HG02870 (cell line): ENCODE results near the gene TRIM7.
"Not testable (repeated sequence)": the region's sequence is repeated elsewhere in the genome, so short reads cannot be mapped to it uniquely, and the experiment has no call there.

ENCODE experiments used
- ATAC-seq: cut with Tn5 transposase; IDR thresholded peaks from one replicate; pipeline ENCODE4 v1.9.1; 2021; ENCODE audit warnings: mild to moderate bottlenecking, moderate library complexity; ENCODE audit not compliant: unreplicated experiment

The TRIM7 gene

GRCh38 chr5:181214249-181214648 is 9.3 kb upstream of the TRIM7 start:
- not testable (repeated sequence) for ATAC-seq

DNA sequence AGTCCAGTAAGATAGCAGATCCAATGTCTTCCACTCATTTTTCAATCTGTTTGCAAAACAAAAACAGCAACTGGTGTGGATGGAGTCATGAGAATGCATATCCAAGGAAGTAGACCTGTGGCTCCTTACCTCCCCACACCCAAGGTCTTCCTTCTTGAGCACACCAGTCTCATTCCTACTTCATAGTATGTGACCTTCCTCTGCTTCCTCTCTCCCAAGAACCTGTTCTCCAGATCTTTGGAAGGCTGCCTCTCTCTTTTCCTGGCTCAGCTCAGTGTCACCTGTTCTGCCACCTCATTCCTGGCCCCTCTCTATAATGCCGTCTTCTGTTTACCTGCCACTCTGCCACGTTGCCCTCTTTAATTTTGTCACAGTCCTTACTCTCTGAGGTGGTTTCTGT is 7.9 kb upstream of the TRIM7 start:
- no peak for ATAC-seq

DNA sequence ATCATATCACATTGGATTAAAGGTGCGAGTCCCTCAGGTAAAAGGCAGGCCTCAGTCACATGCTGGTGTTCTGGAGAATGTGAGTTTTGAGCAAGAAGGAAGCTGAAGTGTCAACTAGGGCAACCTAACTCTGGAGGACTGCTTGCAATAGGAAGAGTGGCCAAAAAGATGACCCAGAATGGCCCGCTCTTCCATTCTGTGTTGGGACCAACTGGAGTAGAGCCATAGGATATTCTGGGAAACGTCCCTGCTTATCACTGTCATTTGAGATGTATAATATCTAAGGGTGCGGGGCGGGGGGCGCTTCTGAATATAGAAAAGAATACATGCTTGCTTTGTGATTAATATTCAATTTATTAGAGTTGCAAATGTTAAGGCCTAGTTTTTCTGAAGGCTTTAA is 7.1 kb upstream of the TRIM7 start:
- ATAC-seq: no peak

DNA sequence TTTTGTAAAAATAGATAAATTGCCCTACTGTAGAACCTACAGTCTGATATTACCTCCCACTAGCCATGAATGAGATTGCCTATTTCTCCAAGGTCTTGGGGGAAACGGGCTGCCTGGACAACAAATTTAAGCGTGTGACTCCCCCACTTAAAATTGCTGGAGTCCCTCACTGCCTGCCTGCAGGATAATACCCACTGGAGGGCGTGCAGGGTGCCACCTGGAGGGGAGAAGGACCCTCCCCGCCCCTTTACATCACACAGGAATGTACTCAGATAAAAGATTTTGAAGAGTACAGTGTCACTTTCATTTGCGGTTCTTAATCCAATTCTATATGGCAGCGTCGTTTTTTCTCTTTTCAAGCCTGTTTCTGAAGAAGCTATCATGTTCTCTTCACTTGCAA is 6.2 kb upstream of the TRIM7 start:
- no peak for ATAC-seq

- not testable (repeated sequence) for ATAC-seq
Observed at GRCh38 chr5:181210698-181211097, 5.7 kb upstream of the TRIM7 start.

DNA sequence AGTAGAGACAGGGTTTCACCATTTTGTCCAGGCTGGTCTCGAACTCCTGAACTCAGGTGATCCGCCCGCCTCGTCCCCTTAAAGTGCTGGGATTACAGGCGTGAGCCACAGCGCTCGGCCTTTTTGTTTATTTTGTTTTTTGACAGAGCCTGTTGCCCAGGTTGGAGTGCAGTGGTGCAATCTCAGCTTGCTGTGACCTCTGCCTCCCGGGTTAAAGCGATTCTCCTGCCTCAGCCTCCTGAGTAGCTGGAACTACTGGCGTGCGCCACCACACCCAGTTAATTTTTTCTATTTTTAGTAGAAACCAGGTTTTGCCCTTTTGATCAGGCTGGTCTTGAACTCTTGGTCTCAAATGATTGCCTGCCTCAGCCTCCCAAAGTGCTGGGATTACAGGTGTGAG is 5.2 kb upstream of the TRIM7 start:
- ATAC-seq: not testable (repeated sequence)

- not testable (repeated sequence) for ATAC-seq
Observed at GRCh38 chr5:181209006-181209405, 4.0 kb upstream of the TRIM7 start.

GRCh38 chr5:181207960-181208253 is 2.9 kb upstream of the TRIM7 start:
- ATAC-seq: no peak

DNA sequence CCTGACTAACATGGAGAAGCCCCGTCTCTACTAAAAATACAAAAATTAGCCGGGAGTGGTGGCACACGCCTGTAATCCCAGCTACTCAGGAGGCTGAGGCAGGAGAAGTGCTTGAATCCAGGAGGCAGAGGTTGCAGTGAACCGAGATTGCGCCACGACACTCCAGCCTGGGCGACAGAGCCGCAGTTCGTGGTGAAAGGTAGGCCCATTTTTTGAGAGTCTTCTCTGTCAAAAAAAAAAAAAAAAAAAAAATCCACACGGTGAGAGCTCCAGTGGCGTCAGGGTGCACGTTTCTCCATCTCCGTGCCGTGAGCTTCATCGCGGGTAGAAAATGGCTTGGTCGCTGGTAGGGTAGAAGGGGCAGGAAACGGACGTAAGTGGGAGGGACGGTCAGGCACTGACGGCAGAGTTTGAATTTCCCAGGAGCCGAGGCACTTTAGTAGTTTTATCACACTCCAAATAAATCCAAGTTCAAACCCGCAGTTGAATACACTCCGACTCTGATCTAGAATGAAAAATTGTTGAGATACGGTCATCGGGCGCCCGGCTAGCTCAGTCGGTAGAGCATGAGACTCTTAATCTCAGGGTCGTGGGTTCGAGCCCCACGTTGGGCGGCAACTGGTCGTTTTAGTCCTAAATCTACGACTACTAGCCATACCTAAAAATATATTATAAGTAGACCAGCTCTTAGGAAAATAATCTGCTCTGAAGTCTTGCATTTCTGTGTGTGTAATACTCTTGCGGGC is 2.4 kb upstream of the TRIM7 start:
- peak; percentile 43 for ATAC-seq

- no peak for ATAC-seq
Observed at GRCh38 chr5:181205761-181206649, 1.0 kb upstream of the TRIM7 start.

DNA sequence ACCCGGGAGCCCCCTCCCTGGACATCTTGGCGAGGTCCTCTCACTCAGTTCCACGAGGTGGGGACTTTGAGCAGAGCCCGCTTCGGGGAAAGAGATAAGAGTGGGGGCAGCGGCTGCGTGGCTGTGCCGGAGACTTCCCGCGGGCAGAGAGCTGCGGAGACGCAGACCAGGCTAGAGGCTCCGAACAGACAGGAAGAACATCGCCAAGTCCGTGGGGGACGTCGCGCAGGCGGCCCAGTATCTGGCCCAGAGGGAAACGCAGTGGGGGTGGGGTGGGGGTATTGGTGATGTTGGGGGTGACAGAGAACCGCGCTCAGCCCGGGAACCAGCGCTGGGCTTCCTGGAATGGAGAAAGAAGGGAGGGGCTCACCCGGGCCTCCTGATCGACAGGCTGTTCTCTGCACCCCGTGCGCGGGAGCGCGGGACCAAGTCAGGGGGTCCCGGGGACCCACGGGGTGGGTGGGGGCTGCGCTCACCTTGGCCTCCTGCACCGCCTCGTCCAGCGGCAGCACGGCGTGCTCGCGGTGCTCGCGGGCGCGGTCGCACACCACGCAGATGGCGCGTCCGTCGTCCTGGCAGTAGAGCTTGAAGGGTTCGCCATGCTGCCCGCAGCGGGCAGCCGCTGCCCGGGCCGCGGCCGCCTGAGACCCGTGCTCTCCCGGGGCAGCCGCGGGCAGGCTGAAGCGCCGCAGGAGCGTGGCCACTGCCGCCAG is 727 bp downstream of the TRIM7 start:
- no peak for ATAC-seq

DNA sequence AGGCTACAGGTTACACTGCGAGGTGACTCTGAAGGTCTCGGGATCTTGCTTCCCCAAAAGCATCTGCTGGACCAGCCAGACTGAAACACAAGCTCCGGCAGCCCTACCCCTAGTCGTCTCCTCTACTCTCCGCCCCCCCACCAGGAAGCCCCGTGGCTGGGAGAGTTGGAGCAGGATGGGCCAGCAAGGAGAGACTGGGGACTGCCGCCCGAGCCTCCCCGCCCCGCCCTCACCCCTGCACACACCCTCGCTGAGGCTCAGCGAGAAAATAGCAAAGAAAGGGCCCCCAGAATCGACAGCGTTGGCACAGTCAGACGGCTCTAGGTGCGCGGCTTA is 1.3 kb downstream of the TRIM7 start:
- ATAC-seq: no peak

DNA sequence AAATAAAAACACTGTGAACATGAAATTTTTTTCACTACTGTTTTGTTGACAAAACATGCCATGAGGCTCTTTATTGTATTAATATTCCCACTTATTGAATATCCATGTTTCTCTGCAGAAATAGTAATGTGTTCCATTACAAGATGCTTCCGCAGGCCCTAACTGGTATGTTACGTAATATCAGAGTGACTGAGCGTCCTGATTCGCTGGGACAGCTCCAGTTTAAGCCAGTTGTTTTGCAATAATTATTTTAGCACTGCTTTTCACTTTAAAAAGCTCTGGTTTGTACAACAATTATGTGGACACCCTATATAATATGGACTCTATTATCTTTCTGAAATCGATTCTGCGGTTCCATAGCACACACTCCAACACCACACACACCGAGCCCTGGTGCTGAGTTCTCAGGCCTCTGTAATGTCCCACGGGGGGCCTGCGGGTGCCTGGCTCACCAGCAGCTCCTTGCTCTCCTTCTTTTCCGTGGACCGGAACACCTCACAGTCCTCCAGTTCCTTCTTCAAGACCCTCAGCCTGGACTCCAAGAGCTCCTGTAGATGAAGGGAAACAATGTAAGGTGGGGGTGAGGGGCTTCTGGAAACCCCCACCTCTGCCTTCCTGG is 1.8 kb downstream of the TRIM7 start:
- ATAC-seq: no peak

DNA sequence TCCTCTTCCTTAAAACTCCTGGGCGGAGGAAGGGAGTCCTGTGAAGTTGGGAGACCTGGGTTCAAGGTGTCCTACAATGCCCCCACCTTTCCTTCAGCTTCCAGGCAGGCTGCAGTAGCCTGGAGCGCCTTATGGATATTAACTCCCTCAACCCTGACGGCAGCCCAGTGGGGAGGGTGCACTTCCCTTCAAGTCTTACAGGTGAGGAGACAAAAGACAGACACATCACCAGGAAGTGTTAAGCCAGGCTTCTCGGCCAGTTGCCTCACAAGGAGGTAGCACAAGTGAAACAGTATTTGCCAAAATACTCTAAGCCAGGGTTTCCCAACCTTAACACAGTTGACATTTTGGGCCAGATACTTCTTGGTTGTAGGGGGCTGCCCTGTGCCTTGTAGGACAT is 4.2 kb downstream of the TRIM7 start:
- no peak for ATAC-seq

DNA sequence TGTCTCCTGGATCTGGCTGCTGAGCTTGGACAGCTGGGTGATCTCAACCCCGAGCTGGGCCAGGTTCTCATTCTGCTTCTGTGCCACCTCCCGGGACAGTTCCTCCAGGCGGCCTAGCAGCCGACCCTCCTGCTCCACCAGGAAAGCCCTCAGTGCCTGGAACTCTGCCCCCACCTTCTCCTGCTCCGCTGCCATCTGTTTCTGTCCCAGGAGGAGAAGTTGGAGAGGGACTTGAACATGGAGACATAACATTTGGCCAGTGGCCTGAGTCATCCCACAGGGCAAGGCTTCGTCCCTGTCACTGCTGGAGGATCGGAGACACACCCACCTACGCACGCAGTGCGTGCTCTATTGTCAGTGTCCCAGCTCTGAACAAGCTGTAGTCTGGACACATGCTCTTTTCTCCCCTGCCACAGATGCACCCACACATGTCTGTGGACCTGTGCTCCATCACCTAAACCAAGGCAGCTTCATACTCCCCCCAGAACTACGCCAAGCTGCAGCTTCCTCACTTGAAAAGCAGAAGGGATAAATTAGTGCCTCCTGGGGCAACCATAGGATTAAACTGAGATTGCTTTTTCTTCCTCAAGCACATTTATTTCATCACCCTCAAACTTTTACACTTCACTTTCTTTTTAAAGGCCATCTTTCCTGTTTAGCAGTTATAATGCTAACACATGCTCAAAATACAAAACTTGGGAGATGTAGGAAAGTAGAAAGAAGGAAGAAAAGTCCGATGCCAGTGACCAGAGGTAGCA is 4.9 kb downstream of the TRIM7 start:
- no peak for ATAC-seq

DNA sequence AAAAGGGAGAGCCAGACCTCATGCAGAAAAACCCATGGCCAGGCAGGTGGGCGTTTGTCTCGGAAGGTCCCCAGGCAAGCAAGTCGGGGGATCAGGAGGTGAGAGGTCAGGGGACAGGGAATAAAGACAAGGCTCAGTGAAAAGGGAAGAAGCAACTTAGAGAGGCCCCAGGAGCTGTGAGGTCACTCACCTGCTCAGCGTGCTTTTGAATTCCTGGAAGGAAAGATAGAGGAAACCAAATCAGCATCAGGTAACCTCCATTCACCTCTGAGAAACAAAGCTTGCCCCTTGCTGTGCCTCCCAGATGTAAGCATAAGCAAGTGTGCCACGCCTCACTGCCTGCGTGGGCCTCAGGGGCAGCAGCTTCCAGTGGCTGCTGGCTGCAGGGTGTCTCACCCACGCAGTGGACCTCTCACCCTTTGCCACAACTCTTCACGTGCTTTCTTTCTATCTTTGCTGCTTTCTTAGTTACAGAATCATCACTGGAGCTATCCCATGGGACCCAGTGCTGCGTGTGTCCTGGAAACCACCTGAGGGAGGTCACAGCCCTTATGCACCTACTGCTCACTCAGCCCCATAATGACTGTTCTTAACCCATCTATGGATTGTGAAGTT is 6.0 kb downstream of the TRIM7 start:
- peak; percentile 49 for ATAC-seq

GRCh38 chr5:181198106-181198685 is 6.8 kb downstream of the TRIM7 start:
- ATAC-seq: no peak

GRCh38 chr5:181197326-181197951 is 7.6 kb downstream of the TRIM7 start:
- no peak for ATAC-seq

- ATAC-seq: no peak
Observed at GRCh38 chr5:181195249-181195761, 9.7 kb downstream of the TRIM7 start.
